Body of pancreas (tissue), 4 donors: ENCODE results near the gene PTK7.

Experiments used
- CTCF ChIP-seq, 7 experiments: fragments of 450-650 bp in 4 of 7; fragments of 200-600 bp in 3 of 7; sonication (generic) in 3 of 7; IDR thresholded peaks; one replicate each; pipeline ENCODE4 v1.5.1; 2016 to 2019; ENCODE audit warnings: antibody characterized with exemption in 7 of 7
- POLR2A ChIP-seq, 3 donors: fragments of 450-650 bp; IDR thresholded peaks; one replicate each; pipeline ENCODE4 v1.6.1; 2016; ENCODE audit warnings: antibody characterized with exemption in 3 of 3, mild to moderate bottlenecking in 2 of 3

GRCh38 chr6:43052225-43052841, 23.8 kb upstream of the PTK7 start:
- TF ChIP-seq CTCF (IDR thresholded peaks at IDR 0.05) (no peak), POLR2A (IDR thresholded peaks at IDR 0.05) (no peak)
